ENCODE results near the gene PXDN.
A peak's percentile ranks its signal among the peaks of the same experiment; 100 is the strongest.
"Not testable (repeated sequence)": the region's sequence is repeated elsewhere in the genome, so short reads cannot be mapped to it uniquely, and the experiment has no call there.

Gene PXDN

DNA sequence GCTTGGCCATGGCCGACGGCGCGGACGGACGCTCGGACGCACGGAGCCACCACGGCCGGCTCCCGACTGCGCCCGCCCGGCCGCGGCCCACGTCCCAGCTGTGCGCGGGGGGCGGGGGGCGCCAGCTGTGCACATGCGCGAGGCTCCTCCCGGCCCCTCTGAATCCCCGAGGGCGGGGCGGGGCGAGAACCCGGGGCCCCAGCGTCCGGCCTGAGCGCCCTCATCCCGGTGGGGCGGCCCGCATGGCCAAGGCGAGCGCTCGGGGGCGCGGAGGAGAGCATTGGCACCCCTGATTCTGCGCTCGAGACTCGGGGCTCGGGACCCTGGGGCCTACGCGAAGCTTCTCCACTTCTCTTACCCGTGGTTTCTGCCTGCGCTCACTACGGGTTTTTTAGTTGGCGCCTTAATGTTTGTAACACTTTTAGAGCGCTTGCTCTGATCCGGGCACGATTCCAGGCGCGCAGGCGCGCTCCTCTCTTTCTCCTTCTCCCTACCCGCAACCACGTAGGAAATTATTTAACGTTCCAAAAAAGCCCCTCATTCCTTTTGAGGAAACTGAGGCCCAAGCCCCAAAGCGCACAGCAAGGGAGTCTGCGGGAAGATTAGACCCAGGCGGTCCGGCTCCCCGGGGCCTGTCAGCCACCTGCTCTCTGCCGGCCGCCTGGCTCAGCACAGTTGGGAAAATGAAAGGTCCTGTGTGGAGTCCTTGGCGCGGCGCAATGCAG is at the start of gene PXDN:
TSS of gene PXDN (minus strand) at position 70 of the 725 bp plus-strand sequence. CDS start at position 10, 60 bp downstream.
- DNase-seq = peak; percentile 67

DNA sequence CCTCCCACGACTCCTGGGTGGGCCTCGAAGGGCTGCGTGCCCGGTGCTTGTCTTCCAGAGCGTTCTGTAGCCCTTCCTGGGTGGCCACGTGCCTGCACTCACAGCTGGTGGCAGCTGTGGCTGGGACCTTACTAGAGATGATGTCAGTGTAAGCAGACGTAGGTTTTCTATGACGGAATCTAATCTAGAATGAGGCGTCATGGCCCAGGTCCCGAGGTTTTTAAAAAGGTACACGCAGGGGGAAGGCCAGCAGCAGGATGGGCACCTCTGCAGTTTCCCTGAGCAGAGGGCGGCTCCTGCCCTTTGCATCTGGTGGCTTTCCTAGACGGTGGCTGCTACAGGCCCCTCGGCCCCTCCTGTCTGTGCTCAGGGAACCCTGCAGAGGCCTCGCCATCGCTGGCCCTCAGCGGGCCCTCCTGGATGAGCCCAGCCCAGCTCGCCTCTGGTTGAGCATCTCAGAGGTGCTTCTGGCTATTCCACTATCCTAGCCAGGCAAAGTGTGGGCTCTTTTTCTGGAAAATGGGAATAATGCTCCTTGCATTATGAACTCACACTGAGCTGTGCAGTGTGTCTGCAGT is 49.6 kb upstream of the PXDN start:
- no peak for DNase-seq

- DNase-seq = no peak
These were observed 48.9 kb upstream of the PXDN start for GRCh38 chr2:1793001-1793867.

GRCh38 chr2:1791685-1792435 is 47.5 kb upstream of the PXDN start:
- DNase-seq = no peak

DNA sequence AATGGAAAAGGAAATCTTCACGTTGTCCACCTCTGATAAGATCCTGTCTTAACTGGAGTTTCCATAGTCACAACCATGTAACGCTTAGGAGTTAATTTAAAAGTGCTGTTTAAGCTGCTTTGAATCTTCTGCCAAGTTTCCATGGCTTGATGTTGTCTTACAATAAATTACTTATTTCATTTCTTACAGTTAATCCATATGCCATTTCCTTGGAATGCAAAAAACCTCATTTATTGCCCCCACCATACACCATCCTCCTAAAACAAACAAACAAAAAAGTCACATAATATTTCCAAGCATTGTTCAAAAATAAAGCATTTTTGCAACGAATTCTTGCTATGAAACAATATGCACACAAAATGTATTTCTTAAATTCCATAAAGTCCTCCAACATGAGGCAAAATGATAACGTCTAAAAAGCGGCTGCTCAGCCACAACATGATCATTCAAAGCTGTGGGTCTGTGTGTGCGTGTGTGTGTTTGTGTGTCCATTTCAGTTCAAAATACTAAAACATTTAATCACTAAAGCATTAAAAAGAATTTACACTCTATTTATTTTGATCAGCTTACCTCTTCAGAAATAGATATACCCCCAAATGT is 46.8 kb upstream of the PXDN start:
- no peak for DNase-seq

- DNase-seq = no peak
These were observed 46.2 kb upstream of the PXDN start for GRCh38 chr2:1790473-1790872.

GRCh38 chr2:1789610-1790009 is 45.3 kb upstream of the PXDN start:
- DNase-seq = no peak

GRCh38 chr2:1788478-1788959 is 44.2 kb upstream of the PXDN start:
- no peak for DNase-seq

DNA sequence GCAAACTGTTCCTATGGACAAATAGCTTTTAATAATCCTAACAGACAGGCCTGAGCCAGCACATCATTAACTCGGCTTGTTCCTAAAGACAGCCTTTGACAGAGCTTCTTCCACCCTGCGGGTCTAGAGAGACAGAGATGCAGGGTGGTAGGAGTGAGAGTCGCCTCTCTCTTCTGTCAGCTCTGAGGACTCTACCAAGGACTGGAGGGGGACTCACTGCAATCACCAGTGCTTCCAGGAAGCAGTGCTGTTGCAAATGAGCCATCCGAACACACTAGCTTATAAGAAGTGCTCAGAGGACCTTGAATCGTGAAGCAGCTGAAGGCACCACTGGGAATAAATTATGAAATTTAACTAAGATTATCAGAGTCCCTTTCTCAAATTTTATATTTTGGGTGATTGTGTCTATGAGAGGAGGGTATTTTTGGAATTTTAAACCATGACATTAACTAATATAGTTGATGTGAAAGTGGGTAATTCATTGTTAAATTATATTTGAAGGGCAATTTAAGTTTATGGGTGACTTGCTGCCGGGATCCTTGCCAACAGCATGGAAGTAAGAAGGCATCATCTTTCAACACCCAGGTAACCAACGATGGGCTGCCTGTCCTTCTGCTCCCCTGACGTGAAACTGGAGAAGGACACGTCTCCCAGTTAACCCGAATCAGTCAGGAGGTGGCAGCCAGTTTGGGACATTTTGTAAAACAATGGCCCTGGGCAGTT is 43.6 kb upstream of the PXDN start:
- DNase-seq = peak; percentile 52

DNA sequence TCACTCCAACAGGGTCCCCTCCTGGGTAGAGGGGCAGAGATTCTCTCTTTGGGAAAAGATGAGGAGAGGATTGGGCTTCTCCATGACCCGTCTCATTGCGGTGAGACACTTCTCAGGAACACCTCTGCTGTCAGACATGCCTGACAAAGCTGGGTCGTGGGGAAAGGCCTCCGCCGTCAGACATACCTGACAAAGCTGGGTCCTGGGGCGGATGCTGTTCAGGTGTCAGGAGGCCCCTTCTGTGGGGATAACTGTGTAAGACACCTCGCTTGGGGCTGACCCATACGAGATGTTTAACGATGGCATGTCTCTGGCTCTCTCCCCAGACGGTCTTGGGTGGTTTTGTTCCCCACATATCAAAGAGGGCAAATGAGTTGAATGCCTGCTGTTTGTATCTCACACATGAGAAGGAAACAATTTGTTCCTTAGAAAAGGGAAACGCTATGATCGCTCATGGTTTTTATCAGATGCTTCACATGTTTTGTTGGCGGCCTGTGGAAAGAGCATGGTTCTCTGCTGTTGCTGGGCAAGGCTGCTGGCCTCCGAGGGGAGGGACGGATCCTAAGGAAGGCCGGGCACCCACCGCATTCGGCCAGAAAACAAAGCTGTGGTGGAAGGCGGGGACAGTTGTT is 40.8 kb upstream of the PXDN start:
- DNase-seq = no peak

DNA sequence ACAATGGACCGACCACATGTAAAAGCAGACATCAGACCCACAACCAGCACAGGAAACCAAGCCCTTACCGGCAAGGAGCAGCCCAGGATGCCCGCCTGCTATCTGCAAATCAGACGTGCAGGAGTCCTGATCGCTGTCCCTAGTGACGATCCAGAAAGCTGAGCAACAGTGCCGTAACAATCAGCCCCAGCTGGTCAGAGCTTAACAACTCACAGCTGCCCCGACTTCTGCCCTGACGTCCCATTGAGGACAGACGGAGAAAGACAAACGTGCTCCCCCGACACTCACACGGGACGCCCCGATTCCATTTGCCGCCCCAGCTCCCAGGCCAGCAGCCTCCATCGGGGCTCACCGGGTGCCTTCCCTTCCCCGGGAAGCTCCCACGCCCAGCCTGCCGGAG is 39.8 kb upstream of the PXDN start:
- DNase-seq = no peak

GRCh38 chr2:1782514-1782913 is 38.2 kb upstream of the PXDN start:
- no peak for DNase-seq

- DNase-seq = no peak
These were observed 37.2 kb upstream of the PXDN start for GRCh38 chr2:1781291-1782080.

GRCh38 chr2:1780693-1781092 is 36.4 kb upstream of the PXDN start:
- DNase-seq = no peak

DNA sequence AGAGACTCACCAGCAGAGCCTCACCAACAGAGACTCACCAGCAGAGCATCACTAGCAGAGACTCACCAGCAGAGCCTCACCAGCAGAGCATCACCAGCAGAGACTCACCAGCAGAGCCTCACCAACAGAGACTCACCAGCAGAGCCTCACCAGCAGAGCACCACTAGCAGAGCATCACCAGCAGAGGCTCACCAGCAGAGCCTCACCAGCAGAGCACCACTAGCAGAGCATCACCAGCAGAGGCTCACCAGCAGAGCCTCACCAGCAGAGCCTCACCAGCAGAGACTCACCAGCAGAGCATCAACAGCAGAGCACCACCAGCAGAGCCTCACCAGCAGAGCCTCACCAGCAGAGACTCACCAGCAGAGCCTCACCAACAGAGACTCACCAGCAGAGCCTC is 35.7 kb upstream of the PXDN start:
- DNase-seq = not testable (repeated sequence)

GRCh38 chr2:1778566-1778965 is 34.3 kb upstream of the PXDN start:
- no peak for DNase-seq

GRCh38 chr2:1777781-1778180 is 33.5 kb upstream of the PXDN start:
- DNase-seq = no peak

DNA sequence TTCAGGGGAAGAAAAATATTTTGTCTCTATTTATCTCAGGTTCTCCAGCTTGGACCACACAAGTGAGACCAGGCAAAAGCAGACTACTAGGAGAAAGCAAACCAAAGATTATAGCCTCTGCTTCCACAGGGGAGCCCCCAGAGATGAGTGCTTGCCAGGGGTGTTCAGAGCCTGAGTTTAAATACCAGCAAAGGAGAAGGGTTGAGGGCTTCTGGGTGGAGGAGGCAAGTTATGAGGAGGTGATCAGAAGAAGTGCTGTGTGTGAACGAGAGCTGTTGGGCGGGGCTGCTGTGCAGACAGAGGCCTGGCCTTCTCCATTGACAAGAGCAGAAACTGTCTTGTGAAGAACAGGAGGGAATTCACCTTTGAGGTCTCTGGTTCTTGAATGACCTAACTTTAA is 32.8 kb upstream of the PXDN start:
- DNase-seq = no peak

- no peak for DNase-seq
These were observed 31.3 kb upstream of the PXDN start for GRCh38 chr2:1775511-1776035.

DNA sequence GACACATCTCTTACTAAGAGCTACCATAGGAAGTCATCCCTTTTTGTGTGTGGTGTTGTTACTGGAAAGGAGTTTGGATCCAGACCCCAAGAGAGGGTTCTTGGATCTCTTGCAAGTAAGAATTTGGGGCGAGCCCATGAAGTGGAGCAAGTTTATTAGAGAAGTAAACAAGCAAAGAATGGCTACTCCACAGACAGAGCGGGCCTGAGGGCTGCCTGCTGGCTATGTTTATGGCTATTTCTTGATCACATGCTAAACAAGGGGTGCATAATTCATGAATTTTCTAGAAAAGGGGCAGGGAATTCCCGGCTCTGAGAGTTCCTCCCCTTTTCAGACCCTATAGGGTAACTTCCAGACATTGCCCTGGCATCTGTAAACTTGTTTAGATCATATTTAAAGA is 30.6 kb upstream of the PXDN start:
- DNase-seq = no peak

Data from NCI-H1436 (cell line).